Ectodermal cell (in vitro differentiated cells): Measurements from ENCODE around the gene MKNK1.
A peak's percentile ranks its signal among the peaks of the same experiment; 100 is the strongest.

Source experiments
- H3K27ac ChIP-seq: 2 replicates; pipeline ENCODE4 v1.7.0; 2013; ENCODE audit warnings: mild to moderate bottlenecking, low read depth, low read length; ENCODE audit not compliant: insufficient read depth, poor library complexity, severe bottlenecking
- H3K27me3 ChIP-seq: 2 replicates; pipeline ENCODE4 v1.7.0; 2013; ENCODE audit warnings: mild to moderate bottlenecking, low read length; ENCODE audit not compliant: insufficient read depth, control insufficient read depth, poor library complexity, severe bottlenecking
- H3K36me3 ChIP-seq: one replicate; pipeline ENCODE4 v1.7.0; 2013; ENCODE audit warnings: low read length; ENCODE audit not compliant: control insufficient read depth, insufficient read depth
- H3K4me1 ChIP-seq: one replicate; pipeline ENCODE4 v1.7.0; 2013; ENCODE audit warnings: low read length; ENCODE audit not compliant: control insufficient read depth, insufficient read depth
- H3K4me3 ChIP-seq: 2 replicates; pipeline ENCODE4 v1.7.0; 2013; ENCODE audit warnings: low read depth, low read length, control low read depth; ENCODE audit not compliant: insufficient read depth
- H3K9me3 ChIP-seq: 2 replicates; pipeline ENCODE4 v1.7.0; 2013; ENCODE audit warnings: mild to moderate bottlenecking, low read length, moderate library complexity; ENCODE audit not compliant: control insufficient read depth
- WGBS, 2 experiments: methylation state at CpG; one replicate each; pipeline ENCODE4 v1.1.7; 2013; ENCODE audit warnings: missing lambda C conversion rate in 2 of 2; 5-methylcytosine and 5-hydroxymethylcytosine counted together

The MKNK1 gene

GRCh38 chr1:46562498-46562897 is 41.6 kb downstream of the MKNK1 start:
- Histone ChIP-seq H3K4me3 (no peak overlapping the region), H3K4me1 (peaks cover 9% of the 10 kb centered on the region), H3K27ac (no peak overlapping the region), H3K36me3 (peaks cover 4% of the 10 kb centered on the region), H3K9me3 (no peaks in the 10 kb centered on the region), H3K27me3 (no peaks in the 10 kb centered on the region)
- WGBS, 2 experiments = 94 to 95% methylated on average over 15 of the region's 15 CpGs

GRCh38 chr1:46558966-46559365 is 45.1 kb downstream of the MKNK1 start:
- H3K27me3 ChIP-seq = no peaks in the 10 kb centered on the region
- no peaks in the 10 kb centered on the region for H3K9me3 ChIP-seq
- H3K4me3 ChIP-seq = no peak overlapping the region
- H3K36me3 ChIP-seq = no peaks in the 10 kb centered on the region
- whole genome bisulfite sequencing, 2 experiments = 94% methylated on average over 8 of the region's 8 CpGs
- peak overlapping the region; percentile 63 for H3K27ac ChIP-seq
- peaks cover 9% of the 10 kb centered on the region for H3K4me1 ChIP-seq

GRCh38 chr1:46558141-46558963 is 45.7 kb downstream of the MKNK1 start:
- H3K9me3 ChIP-seq = no peaks in the 10 kb centered on the region
- peak overlapping the region; percentile 63 for H3K27ac ChIP-seq
- no peaks in the 10 kb centered on the region for H3K27me3 ChIP-seq
- no peak overlapping the region for H3K4me3 ChIP-seq
- 64 to 68% methylated on average over 20 of the region's 20 CpGs for WGBS, 2 experiments
- H3K4me1 ChIP-seq = peaks cover 9% of the 10 kb centered on the region
- H3K36me3 ChIP-seq = no peaks in the 10 kb centered on the region

GRCh38 chr1:46557403-46557802 is 46.7 kb downstream of the MKNK1 start:
- no peaks in the 10 kb centered on the region for H3K9me3 ChIP-seq
- WGBS, 2 experiments = 90 to 92% methylated on average over 5 of the region's 5 CpGs
- H3K4me1 ChIP-seq = peaks cover 9% of the 10 kb centered on the region
- no peak overlapping the region for H3K27ac ChIP-seq
- no peaks in the 10 kb centered on the region for H3K27me3 ChIP-seq
- no peak overlapping the region for H3K4me3 ChIP-seq
- H3K36me3 ChIP-seq = no peaks in the 10 kb centered on the region

- Histone ChIP-seq H3K27me3 (no peaks in the 10 kb centered on the region), H3K9me3 (no peaks in the 10 kb centered on the region), H3K36me3 (no peaks in the 10 kb centered on the region), H3K4me3 (no peak overlapping the region), H3K27ac (no peak overlapping the region), H3K4me1 (peaks cover 9% of the 10 kb centered on the region)
- WGBS, 2 experiments = 92 to 93% methylated on average over 3 of the region's 3 CpGs
These were observed 47.2 kb downstream of the MKNK1 start for GRCh38 chr1:46556822-46557221.

- Histone ChIP-seq H3K9me3 (no peaks in the 10 kb centered on the region), H3K27me3 (no peaks in the 10 kb centered on the region), H3K36me3 (no peaks in the 10 kb centered on the region), H3K4me1 (peaks cover 9% of the 10 kb centered on the region), H3K27ac (no peak overlapping the region), H3K4me3 (no peak overlapping the region)
- WGBS, 2 experiments = 85 to 88% methylated on average over 7 of the region's 7 CpGs
These were observed 48.0 kb downstream of the MKNK1 start for GRCh38 chr1:46555826-46556619.

GRCh38 chr1:46554597-46555381 is 49.3 kb downstream of the MKNK1 start:
- H3K27ac ChIP-seq = no peak overlapping the region
- H3K4me3 ChIP-seq = no peak overlapping the region
- H3K4me1 ChIP-seq = peaks cover 15% of the 10 kb centered on the region
- H3K27me3 ChIP-seq = no peaks in the 10 kb centered on the region
- H3K9me3 ChIP-seq = no peaks in the 10 kb centered on the region
- H3K36me3 ChIP-seq = no peaks in the 10 kb centered on the region
- WGBS, 2 experiments = 91 to 93% methylated on average over 12 of the region's 12 CpGs

- Histone ChIP-seq H3K9me3 (no peaks in the 10 kb centered on the region), H3K27ac (no peak overlapping the region), H3K36me3 (no peaks in the 10 kb centered on the region), H3K27me3 (no peaks in the 10 kb centered on the region), H3K4me3 (no peak overlapping the region), H3K4me1 (peaks cover 18% of the 10 kb centered on the region)
- WGBS, 2 experiments = 92 to 93% methylated on average over 6 of the region's 6 CpGs
These were observed 49.9 kb downstream of the MKNK1 start for GRCh38 chr1:46554236-46554596.

- Histone ChIP-seq H3K9me3 (no peaks in the 10 kb centered on the region), H3K4me3 (no peak overlapping the region), H3K27me3 (no peaks in the 10 kb centered on the region), H3K36me3 (no peaks in the 10 kb centered on the region), H3K4me1 (peaks cover 12% of the 10 kb centered on the region), H3K27ac (no peak overlapping the region)
- 90 to 91% methylated on average over 3 of the region's 3 CpGs for WGBS, 2 experiments
These were observed 50.6 kb downstream of the MKNK1 start for GRCh38 chr1:46553506-46553905.
